Measurements from ENCODE around the gene NYNRIN. TPM values are rescaled to one million over a fixed set of nuclear protein-coding genes. Genes with fewer than 3 reads are reported as not detected.
A peak's percentile ranks its signal among the peaks of the same experiment; 100 is the strongest.

The NYNRIN gene
- total and polyA plus RNA-seq, 11 donors = 3.6 to 10.0 (median 7.1) TPM

GRCh38 chr14:24456980-24457379 is 58.2 kb downstream of the NYNRIN start:
- Histone ChIP-seq H3K27me3 (no peaks in the 10 kb centered on the region), H3K4me1 (peaks cover 0 to 11% (median 0%) of the 10 kb centered on the region in 12 donors), H3K27ac (no peak overlapping the region), H3K9me3 (peaks cover 0 to 4% (median 0%) of the 10 kb centered on the region in 12 donors), H3K4me3 (no peak overlapping the region), H3K36me3 (no peaks in the 10 kb centered on the region)
- DNase-seq = no peak
- no peak for ATAC-seq
- intact Hi-C loops (cut with DNase I) = no loop called here
- TF ChIP-seq CTCF (IDR thresholded peaks at IDR 0.05) (no peak), POLR2A (IDR thresholded peaks at IDR 0.05) (no peak)

DNA sequence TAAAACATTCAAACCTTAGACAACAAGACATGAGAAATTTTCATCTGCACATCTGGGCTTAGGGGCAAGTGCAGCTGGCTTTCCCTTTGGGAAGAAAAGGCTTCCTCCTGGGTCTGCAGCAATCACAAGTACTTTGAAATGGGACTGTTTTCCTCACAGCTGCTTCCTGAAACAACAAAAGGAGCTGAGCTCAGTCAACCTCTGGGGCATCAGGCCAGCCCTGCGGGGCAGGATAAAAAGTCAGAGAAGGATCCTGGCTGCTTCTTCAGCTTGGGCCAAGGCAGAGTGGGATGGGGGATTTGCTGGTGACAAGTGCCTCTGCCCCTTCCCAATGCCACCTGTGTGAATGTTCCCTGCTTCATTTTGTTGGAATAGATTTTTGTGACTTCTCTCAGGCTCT is 59.9 kb downstream of the NYNRIN start:
- peak in 1 of 4 donors; percentile 44 for ATAC-seq
- TF ChIP-seq CTCF (IDR thresholded peaks at IDR 0.05) (no peak), POLR2A (IDR thresholded peaks at IDR 0.05) (no peak)
- DNase-seq = no peak
- intact Hi-C loops (cut with DNase I) = no loop called here
- H3K9me3 ChIP-seq = peaks cover 0 to 3% (median 0%) of the 10 kb centered on the region in 12 donors
- no peak overlapping the region for H3K4me3 ChIP-seq
- no peaks in the 10 kb centered on the region for H3K27me3 ChIP-seq
- WGBS, 4 donors = 46 to 71% (median 56%) methylated on average over 1 of the region's 1 CpG
- no peaks in the 10 kb centered on the region for H3K36me3 ChIP-seq
- H3K4me1 ChIP-seq = peaks cover 0 to 11% (median 0%) of the 10 kb centered on the region in 12 donors
- no peak overlapping the region for H3K27ac ChIP-seq

DNA sequence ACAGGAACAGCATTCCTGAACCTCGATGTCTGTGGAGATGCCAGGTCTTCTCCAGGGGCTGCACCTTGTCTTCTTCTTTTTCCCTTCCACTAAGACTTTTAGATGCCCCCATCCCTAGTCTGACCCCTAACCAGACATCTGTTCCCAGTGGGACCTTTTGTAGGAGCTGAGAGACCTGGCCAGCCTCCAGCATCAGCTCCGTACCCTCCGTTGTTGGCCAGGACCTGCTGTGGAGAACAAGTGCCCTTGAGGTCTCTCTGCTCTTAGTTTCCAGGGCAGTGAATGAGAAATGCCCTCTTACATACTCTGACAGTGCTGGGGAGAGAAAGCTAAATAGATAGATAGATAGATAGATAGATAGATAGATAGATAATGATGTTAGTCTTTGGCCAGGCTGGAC is 60.5 kb downstream of the NYNRIN start:
- ATAC-seq (no peak), DNase-seq (no peak)
- peaks cover 0 to 11% (median 0%) of the 10 kb centered on the region in 12 donors for H3K4me1 ChIP-seq
- no peaks in the 10 kb centered on the region for H3K27me3 ChIP-seq
- H3K4me3 ChIP-seq = no peak overlapping the region
- H3K9me3 ChIP-seq = no peaks in the 10 kb centered on the region
- intact Hi-C loops (cut with DNase I) = no loop called here
- no peaks in the 10 kb centered on the region for H3K36me3 ChIP-seq
- TF ChIP-seq POLR2A (IDR thresholded peaks at IDR 0.05) (no peak), CTCF (IDR thresholded peaks at IDR 0.05) (no peak)
- no peak overlapping the region for H3K27ac ChIP-seq
- WGBS, 4 donors = 39 to 54% (median 41%) methylated on average over 3 of the region's 3 CpGs

- intact Hi-C loops (cut with DNase I) = no loop called here
Observed at GRCh38 chr14:24461336-24461735, 62.5 kb downstream of the NYNRIN start.

More at GRCh38 chr14:24461336-24461735, 62.5 kb downstream of the NYNRIN start:
- Histone ChIP-seq H3K36me3 (no peaks in the 10 kb centered on the region), H3K4me3 (no peak overlapping the region), H3K27me3 (no peaks in the 10 kb centered on the region), H3K9me3 (no peaks in the 10 kb centered on the region), H3K4me1 (peaks cover 0 to 11% (median 0%) of the 10 kb centered on the region in 12 donors), H3K27ac (no peak overlapping the region)
- DNase-seq = no peak
- ATAC-seq = no peak
- TF ChIP-seq POLR2A (IDR thresholded peaks at IDR 0.05) (no peak), CTCF (IDR thresholded peaks at IDR 0.05) (no peak)
